ENCODE results near the gene ERBB4. TPM values are rescaled to one million over a fixed set of nuclear protein-coding genes. Genes with fewer than 3 reads are reported as not detected.

ERBB4 gene
- total and polyA plus RNA-seq, 10 of the 15 experiments (the other 5 are each of a cell fraction or from before 2014, with no cell fraction given): under 0.01 to 0.23 (median 0.01) TPM; not detected in 4

- H3K27ac ChIP-seq (ENCODE audit: control insufficient read depth, insufficient read depth): no peak overlapping the region
- no peaks in the 10 kb centered on the region for H3K27me3 ChIP-seq (replicated peaks in 1 of 2; ENCODE audit: control insufficient read depth in 2 of 2, insufficient read depth in 2 of 2, low read length in 1 of 2)
- WGBS (ENCODE audit: insufficient coverage, insufficient replicate concordance, low lambda C conversion rate, missing lambda C conversion rate): 0% methylated on average over 1 of the region's 1 CpG
- no peak overlapping the region for H3K9ac ChIP-seq (ENCODE audit: control insufficient read depth, insufficient read depth, low read length)
- ChIA-PET SMC1A (ENCODE audit: uncharacterized antibody, unreplicated experiment) (no interaction called here), RAD21 (ENCODE audit: unreplicated experiment) (interaction anchor here (1.1 kb wide), 1 partner anchor 751 kb away, joined by 3 read pairs; no protein-coding TSS in a partner anchor), POLR2A (no interaction called here), CTCF (no interaction called here)
- ATAC-seq: no peak
- no peak for FAIRE-seq
- H3K4me3 ChIP-seq: no peak overlapping the region
- no TSS peak for BruUV-seq (replicated peaks)
- H3K4me2 ChIP-seq (ENCODE audit: control insufficient read depth, insufficient read depth): no peak overlapping the region
- in situ Hi-C loops (cut with MboI) (no loop called here), intact Hi-C loops (cut with micrococcal nuclease; ENCODE audit: unreplicated experiment) (no loop called here)
- H2AFZ ChIP-seq (ENCODE audit: control insufficient read depth, low read depth, low read length): no peak overlapping the region
- H3K36me3 ChIP-seq (ENCODE audit: control insufficient read depth in 2 of 2, insufficient read depth in 2 of 2, low read length in 1 of 2): no peaks in the 10 kb centered on the region
- no peaks in the 10 kb centered on the region for H3K9me3 ChIP-seq (replicated peaks; ENCODE audit: control insufficient read depth, insufficient read depth, low read length)
- TF ChIP-seq SP1 (IDR thresholded peaks at IDR 0.05; ENCODE audit: low read depth, low read length): no peak
- no peak for TF ChIP-seq JUNB (IDR thresholded peaks at IDR 0.05)
- no peak for TF ChIP-seq TCF7 (IDR thresholded peaks at IDR 0.05; ENCODE audit: borderline replicate concordance)
- TF ChIP-seq, protein P1, sequence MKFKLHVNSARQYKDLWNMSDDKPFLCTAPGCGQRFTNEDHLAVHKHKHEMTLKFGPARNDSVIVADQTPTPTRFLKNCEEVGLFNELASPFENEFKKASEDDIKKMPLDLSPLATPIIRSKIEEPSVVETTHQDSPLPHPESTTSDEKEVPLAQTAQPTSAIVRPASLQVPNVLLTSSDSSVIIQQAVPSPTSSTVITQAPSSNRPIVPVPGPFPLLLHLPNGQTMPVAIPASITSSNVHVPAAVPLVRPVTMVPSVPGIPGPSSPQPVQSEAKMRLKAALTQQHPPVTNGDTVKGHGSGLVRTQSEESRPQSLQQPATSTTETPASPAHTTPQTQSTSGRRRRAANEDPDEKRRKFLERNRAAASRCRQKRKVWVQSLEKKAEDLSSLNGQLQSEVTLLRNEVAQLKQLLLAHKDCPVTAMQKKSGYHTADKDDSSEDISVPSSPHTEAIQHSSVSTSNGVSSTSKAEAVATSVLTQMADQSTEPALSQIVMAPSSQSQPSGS (IDR thresholded peaks at IDR 0.05; ENCODE audit: low read length): no peak
- TF ChIP-seq ZZZ3 (IDR thresholded peaks at IDR 0.05; ENCODE audit: control insufficient read depth, insufficient read length, low read depth): no peak
- TF ChIP-seq EP300 (IDR thresholded peaks at IDR 0.05; ENCODE audit: borderline replicate concordance in 1 of 2, control insufficient read depth in 1 of 2, low read depth in 2 of 2, low read length in 2 of 2): no peak
- TF ChIP-seq, protein P2, sequence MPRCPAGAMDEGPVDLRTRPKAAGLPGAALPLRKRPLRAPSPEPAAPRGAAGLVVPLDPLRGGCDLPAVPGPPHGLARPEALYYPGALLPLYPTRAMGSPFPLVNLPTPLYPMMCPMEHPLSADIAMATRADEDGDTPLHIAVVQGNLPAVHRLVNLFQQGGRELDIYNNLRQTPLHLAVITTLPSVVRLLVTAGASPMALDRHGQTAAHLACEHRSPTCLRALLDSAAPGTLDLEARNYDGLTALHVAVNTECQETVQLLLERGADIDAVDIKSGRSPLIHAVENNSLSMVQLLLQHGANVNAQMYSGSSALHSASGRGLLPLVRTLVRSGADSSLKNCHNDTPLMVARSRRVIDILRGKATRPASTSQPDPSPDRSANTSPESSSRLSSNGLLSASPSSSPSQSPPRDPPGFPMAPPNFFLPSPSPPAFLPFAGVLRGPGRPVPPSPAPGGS (IDR thresholded peaks at IDR 0.05; ENCODE audit: borderline replicate concordance, insufficient read depth, low read depth, low read length, poor library complexity, severe bottlenecking): no peak
- TF ChIP-seq PML (IDR thresholded peaks at IDR 0.05; ENCODE audit: low read length): no peak
- no peak for TF ChIP-seq SIX5 (IDR thresholded peaks at IDR 0.05; ENCODE audit: low read depth, low read length, severe bottlenecking)
- no peak for TF ChIP-seq CREM (IDR thresholded peaks at IDR 0.05; ENCODE audit: low read depth)
- TF ChIP-seq NKRF (conservative IDR thresholded peaks at IDR 0.05): no peak
- no peak for TF ChIP-seq SUZ12 (IDR thresholded peaks at IDR 0.05; ENCODE audit: unreplicated experiment)
- no peak for DNase-seq (ENCODE audit: low read depth, low spot score)
- H4K20me1 ChIP-seq (ENCODE audit: control insufficient read depth, insufficient read depth): no peaks in the 10 kb centered on the region
- no peaks in the 10 kb centered on the region for H3K4me1 ChIP-seq (ENCODE audit: control insufficient read depth, insufficient read depth, low read length)
- no peaks in the 10 kb centered on the region for H3K79me2 ChIP-seq (ENCODE audit: control insufficient read depth, insufficient read depth, low read length)
Measured at GRCh38 chr2:212494418-212495020, 44.1 kb downstream of the ERBB4 start.
